Measurements from ENCODE around the gene NHSL2.
"Not testable (repeated sequence)": the region's sequence is repeated elsewhere in the genome, so short reads cannot be mapped to it uniquely, and the experiment has no call there.

The NHSL2 gene

DNA sequence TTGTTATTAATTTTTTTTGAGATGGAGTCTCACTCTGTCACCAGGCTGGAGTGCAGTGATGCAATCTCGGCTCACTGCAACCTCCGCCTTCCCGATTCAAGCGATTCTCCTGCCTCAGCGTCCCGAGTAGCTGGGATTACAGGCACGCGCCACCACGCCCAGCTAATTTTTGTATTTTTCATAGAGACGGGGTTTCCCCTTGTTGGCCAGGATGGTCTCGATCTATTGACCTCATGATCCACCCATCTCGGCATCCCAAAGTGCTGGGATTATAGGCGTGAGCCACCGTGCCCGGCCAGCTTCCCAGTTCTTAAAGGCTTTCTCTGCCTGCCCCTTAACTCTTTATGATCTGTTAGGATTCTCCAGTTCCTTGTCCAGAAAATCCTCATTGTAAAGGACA is 147.7 kb downstream of the NHSL2 start:
- H2BK12ac ChIP-seq (ENCODE audit: low read length in 2 of 2); H2AK5ac ChIP-seq (ENCODE audit: low read length, severe bottlenecking); H3K9me3 ChIP-seq (ENCODE audit: control insufficient read depth, low read length); H3K23ac ChIP-seq (ENCODE audit: low read length in 2 of 2); H4K91ac ChIP-seq (ENCODE audit: low read length); H3K79me1 ChIP-seq (replicated peaks; ENCODE audit: low read length, poor library complexity, severe bottlenecking); H3K14ac ChIP-seq (ENCODE audit: low read length in 2 of 2); H2AFZ ChIP-seq (ENCODE audit: low read depth, low read length); H3K4me2 ChIP-seq (ENCODE audit: low read length, poor library complexity, severe bottlenecking); H3K9ac ChIP-seq (ENCODE audit: low read length); H3K36me3 ChIP-seq (ENCODE audit: control insufficient read depth in 1 of 2, insufficient read depth in 2 of 2, low read depth in 1 of 2, low read length in 2 of 2); H3K4ac ChIP-seq (ENCODE audit: low read depth in 1 of 2, low read length in 2 of 2); H3K18ac ChIP-seq (ENCODE audit: low read depth in 1 of 2, low read length in 2 of 2); H2BK15ac ChIP-seq (ENCODE audit: low read depth, poor library complexity, severe bottlenecking); H3K4me3 ChIP-seq (ENCODE audit: insufficient read depth in 1 of 2, low read depth in 1 of 2, low read length in 2 of 2); H4K8ac ChIP-seq (ENCODE audit: low read length); H3K4me1 ChIP-seq (ENCODE audit: control insufficient read depth, insufficient read depth, low read depth, low read length); H2BK120ac ChIP-seq (ENCODE audit: low read depth, low read length); H2BK5ac ChIP-seq (ENCODE audit: low read depth, low read length, poor library complexity, severe bottlenecking); DNase-seq; H3K27ac ChIP-seq (ENCODE audit: low read length, poor library complexity, severe bottlenecking): not testable (repeated sequence)
- WGBS, result 98% methylated on average over 15 of the region's 15 CpGs
- H3K27me3 ChIP-seq (ENCODE audit: control insufficient read depth in 1 of 2, insufficient read depth in 1 of 2, low read length in 2 of 2), result peaks cover 0 to 61% of the 10 kb centered on the region in 2 experiments

DNA sequence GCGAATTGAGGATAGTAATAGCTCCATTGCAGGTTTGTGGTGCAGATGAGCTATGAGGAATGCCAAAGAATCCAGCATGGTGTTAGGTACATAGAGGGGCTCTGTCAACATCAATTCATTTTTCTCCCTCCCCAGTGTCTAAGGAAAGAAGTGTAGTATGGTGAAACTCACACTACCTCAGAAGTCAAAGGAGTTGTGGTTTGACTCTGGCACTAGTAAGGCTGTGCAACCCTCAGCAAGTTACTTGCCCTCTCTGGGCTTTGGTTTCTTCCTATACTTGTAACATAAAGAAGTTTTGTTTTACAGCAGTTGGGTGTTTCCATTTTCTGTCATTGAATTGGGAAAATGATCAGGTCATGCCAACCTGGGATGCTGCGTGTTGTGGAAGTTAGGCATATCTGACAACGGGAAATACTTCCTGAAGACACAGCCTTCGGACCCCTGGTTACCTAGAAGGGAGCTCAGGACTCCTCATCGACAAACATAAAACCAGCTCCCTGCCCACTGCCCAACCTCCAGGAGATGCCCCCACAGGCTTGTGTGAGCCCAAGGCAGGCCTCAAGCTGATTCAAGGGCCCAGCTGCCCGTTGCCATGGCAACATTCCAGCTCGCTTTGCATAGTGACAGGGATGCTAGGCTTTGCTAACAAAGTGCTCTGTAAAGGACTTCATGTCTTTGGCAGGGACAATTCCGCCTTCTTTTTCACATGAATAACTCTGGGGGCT is 149.7 kb downstream of the NHSL2 start:
- peaks cover 1% of the 10 kb centered on the region for H3K79me1 ChIP-seq (replicated peaks; ENCODE audit: low read length, poor library complexity, severe bottlenecking)
- no peak overlapping the region for H3K14ac ChIP-seq (ENCODE audit: low read length in 2 of 2)
- 88% methylated on average over 7 of the region's 8 CpGs for WGBS
- H3K4me2 ChIP-seq (ENCODE audit: low read length, poor library complexity, severe bottlenecking), result no peak overlapping the region
- no peak overlapping the region for H2AK5ac ChIP-seq (ENCODE audit: low read length, severe bottlenecking)
- H2BK120ac ChIP-seq (ENCODE audit: low read depth, low read length), result no peak overlapping the region
- H2AFZ ChIP-seq (ENCODE audit: low read depth, low read length), result no peak overlapping the region
- H4K91ac ChIP-seq (ENCODE audit: low read length), result no peak overlapping the region
- no peaks in the 10 kb centered on the region for H3K9me3 ChIP-seq (ENCODE audit: control insufficient read depth, low read length)
- H3K4me1 ChIP-seq (ENCODE audit: control insufficient read depth, insufficient read depth, low read depth, low read length), result no peaks in the 10 kb centered on the region
- H3K9ac ChIP-seq (ENCODE audit: low read length), result no peak overlapping the region
- no peak overlapping the region for H2BK15ac ChIP-seq (ENCODE audit: low read depth, poor library complexity, severe bottlenecking)
- no peak for DNase-seq
- H2BK12ac ChIP-seq (ENCODE audit: low read length in 2 of 2), result no peak overlapping the region
- no peak overlapping the region for H3K4me3 ChIP-seq (ENCODE audit: insufficient read depth in 1 of 2, low read depth in 1 of 2, low read length in 2 of 2)
- no peaks in the 10 kb centered on the region for H3K36me3 ChIP-seq (ENCODE audit: control insufficient read depth in 1 of 2, insufficient read depth in 2 of 2, low read depth in 1 of 2, low read length in 2 of 2)
- no peak overlapping the region for H2BK5ac ChIP-seq (ENCODE audit: low read depth, low read length, poor library complexity, severe bottlenecking)
- H3K23ac ChIP-seq (ENCODE audit: low read length in 2 of 2), result no peak overlapping the region
- H4K8ac ChIP-seq (ENCODE audit: low read length), result no peak overlapping the region
- H3K27me3 ChIP-seq (ENCODE audit: control insufficient read depth in 1 of 2, insufficient read depth in 1 of 2, low read length in 2 of 2), result peaks cover 0 to 64% of the 10 kb centered on the region in 2 experiments
- H3K18ac ChIP-seq (ENCODE audit: low read depth in 1 of 2, low read length in 2 of 2), result no peak overlapping the region
- no peak overlapping the region for H3K4ac ChIP-seq (ENCODE audit: low read depth in 1 of 2, low read length in 2 of 2)
- H3K27ac ChIP-seq (ENCODE audit: low read length, poor library complexity, severe bottlenecking), result no peak overlapping the region

DNA sequence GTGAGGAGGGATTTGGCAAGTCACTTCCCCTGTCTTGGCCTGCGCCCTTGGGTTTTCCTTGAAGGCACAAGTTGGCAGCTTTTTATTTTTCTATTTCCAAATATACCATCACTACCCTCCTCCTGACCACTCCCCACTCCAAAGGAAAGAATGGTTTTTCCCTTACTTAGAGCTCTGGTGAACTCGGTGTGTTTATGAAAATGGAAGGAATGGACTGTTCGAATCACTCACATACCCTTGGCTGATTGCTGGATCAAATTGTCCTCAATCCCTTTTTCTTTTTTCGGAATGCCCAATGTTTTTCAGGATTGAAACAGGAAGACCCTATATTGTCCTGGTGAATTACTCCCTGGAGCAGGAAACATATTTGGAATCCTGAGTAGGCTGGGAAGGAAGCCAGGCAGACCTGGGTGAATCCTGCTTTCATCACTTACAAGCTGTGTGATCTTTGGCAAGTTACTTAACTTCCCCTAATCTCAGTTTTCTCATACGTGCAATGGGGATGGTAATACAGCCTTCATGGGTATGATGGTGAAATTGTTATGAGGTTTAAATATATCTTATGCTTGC is 150.4 kb downstream of the NHSL2 start:
- Histone ChIP-seq H2AFZ (ENCODE audit: low read depth, low read length) (no peak overlapping the region), H3K27ac (ENCODE audit: low read length, poor library complexity, severe bottlenecking) (no peak overlapping the region), H2BK120ac (ENCODE audit: low read depth, low read length) (no peak overlapping the region), H2BK12ac (ENCODE audit: low read length in 2 of 2) (no peak overlapping the region), H3K79me1 (replicated peaks; ENCODE audit: low read length, poor library complexity, severe bottlenecking) (peaks cover 1% of the 10 kb centered on the region), H3K14ac (ENCODE audit: low read length in 2 of 2) (no peak overlapping the region), H3K4me1 (ENCODE audit: control insufficient read depth, insufficient read depth, low read depth, low read length) (no peaks in the 10 kb centered on the region), H3K9me3 (ENCODE audit: control insufficient read depth, low read length) (no peaks in the 10 kb centered on the region), H4K91ac (ENCODE audit: low read length) (no peak overlapping the region), H4K8ac (ENCODE audit: low read length) (no peak overlapping the region), H3K36me3 (ENCODE audit: control insufficient read depth in 1 of 2, insufficient read depth in 2 of 2, low read depth in 1 of 2, low read length in 2 of 2) (no peaks in the 10 kb centered on the region), H3K23ac (ENCODE audit: low read length in 2 of 2) (no peak overlapping the region), H3K27me3 (ENCODE audit: control insufficient read depth in 1 of 2, insufficient read depth in 1 of 2, low read length in 2 of 2) (peaks cover 0 to 63% of the 10 kb centered on the region in 2 experiments), H3K4me3 (ENCODE audit: insufficient read depth in 1 of 2, low read depth in 1 of 2, low read length in 2 of 2) (no peak overlapping the region), H3K9ac (ENCODE audit: low read length) (no peak overlapping the region), H2AK5ac (ENCODE audit: low read length, severe bottlenecking) (no peak overlapping the region), H2BK5ac (ENCODE audit: low read depth, low read length, poor library complexity, severe bottlenecking) (no peak overlapping the region), H3K18ac (ENCODE audit: low read depth in 1 of 2, low read length in 2 of 2) (no peak overlapping the region), H3K4me2 (ENCODE audit: low read length, poor library complexity, severe bottlenecking) (no peak overlapping the region), H2BK15ac (ENCODE audit: low read depth, poor library complexity, severe bottlenecking) (no peak overlapping the region), H3K4ac (ENCODE audit: low read depth in 1 of 2, low read length in 2 of 2) (no peak overlapping the region)
- WGBS, result no CpG with 5 or more reads among the region's 5 CpGs
- no peak for DNase-seq

DNA sequence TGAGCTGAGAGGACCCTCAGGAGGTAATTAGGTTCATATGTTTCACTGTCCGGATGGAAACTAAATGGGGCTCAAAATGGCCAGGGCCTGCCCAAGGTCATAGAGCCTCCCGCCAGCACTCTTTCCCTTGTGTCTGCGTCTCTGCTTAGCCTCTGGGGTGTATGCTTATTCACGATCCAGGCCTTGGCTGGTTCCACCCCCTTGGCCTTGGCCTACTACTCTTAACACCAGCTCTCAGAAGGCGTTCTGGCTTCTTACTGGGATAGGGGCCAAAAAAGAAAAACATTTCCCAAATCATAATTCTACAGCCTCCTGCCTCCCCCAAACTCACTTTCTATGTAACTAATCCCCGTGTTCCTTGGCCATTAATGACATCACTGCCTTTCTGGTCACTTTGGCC is 152.3 kb downstream of the NHSL2 start:
- H4K91ac ChIP-seq (ENCODE audit: low read length), result no peak overlapping the region
- H3K4me2 ChIP-seq (ENCODE audit: low read length, poor library complexity, severe bottlenecking), result no peak overlapping the region
- H3K4ac ChIP-seq (ENCODE audit: low read depth in 1 of 2, low read length in 2 of 2), result no peak overlapping the region
- H2BK12ac ChIP-seq (ENCODE audit: low read length in 2 of 2), result no peak overlapping the region
- no peak overlapping the region for H2AK5ac ChIP-seq (ENCODE audit: low read length, severe bottlenecking)
- H3K18ac ChIP-seq (ENCODE audit: low read depth in 1 of 2, low read length in 2 of 2), result no peak overlapping the region
- H3K4me3 ChIP-seq (ENCODE audit: insufficient read depth in 1 of 2, low read depth in 1 of 2, low read length in 2 of 2), result no peak overlapping the region
- H3K36me3 ChIP-seq (ENCODE audit: control insufficient read depth in 1 of 2, insufficient read depth in 2 of 2, low read depth in 1 of 2, low read length in 2 of 2), result no peaks in the 10 kb centered on the region
- WGBS, result 85% methylated on average over 6 of the region's 6 CpGs
- H4K8ac ChIP-seq (ENCODE audit: low read length), result no peak overlapping the region
- no peak overlapping the region for H2BK15ac ChIP-seq (ENCODE audit: low read depth, poor library complexity, severe bottlenecking)
- no peak overlapping the region for H3K9ac ChIP-seq (ENCODE audit: low read length)
- DNase-seq, result no peak
- H2BK120ac ChIP-seq (ENCODE audit: low read depth, low read length), result no peak overlapping the region
- no peaks in the 10 kb centered on the region for H3K4me1 ChIP-seq (ENCODE audit: control insufficient read depth, insufficient read depth, low read depth, low read length)
- H3K27ac ChIP-seq (ENCODE audit: low read length, poor library complexity, severe bottlenecking), result no peak overlapping the region
- no peak overlapping the region for H3K23ac ChIP-seq (ENCODE audit: low read length in 2 of 2)
- H2BK5ac ChIP-seq (ENCODE audit: low read depth, low read length, poor library complexity, severe bottlenecking), result no peak overlapping the region
- no peaks in the 10 kb centered on the region for H3K9me3 ChIP-seq (ENCODE audit: control insufficient read depth, low read length)
- peaks cover 1% of the 10 kb centered on the region for H3K79me1 ChIP-seq (replicated peaks; ENCODE audit: low read length, poor library complexity, severe bottlenecking)
- H3K27me3 ChIP-seq (ENCODE audit: control insufficient read depth in 1 of 2, insufficient read depth in 1 of 2, low read length in 2 of 2), result peaks cover 0 to 66% of the 10 kb centered on the region in 2 experiments
- no peak overlapping the region for H3K14ac ChIP-seq (ENCODE audit: low read length in 2 of 2)
- no peak overlapping the region for H2AFZ ChIP-seq (ENCODE audit: low read depth, low read length)

Data from mesenchymal stem cell (in vitro differentiated cells and primary cell).